ENCODE data around the gene PRKCA.

Gene PRKCA

GRCh38 chr17:66585472-66585871, 283.1 kb downstream of the PRKCA start:
- Histone ChIP-seq H3K4me1 (peaks cover 0 to 15% (median 8%) of the 10 kb centered on the region in 4 donors), H3K27me3 (no peaks in the 10 kb centered on the region), H3K27ac (no peak overlapping the region), H3K4me3 (no peak overlapping the region), H3K9me3 (no peaks in the 10 kb centered on the region), H3K36me3 (no peaks in the 10 kb centered on the region)
- DNase-seq, result no peak
- no peak for TF ChIP-seq CTCF (IDR thresholded peaks at IDR 0.05)
- intact Hi-C loops (cut with DNase I; ENCODE audit: low total_unique reads), result no loop called here

DNA sequence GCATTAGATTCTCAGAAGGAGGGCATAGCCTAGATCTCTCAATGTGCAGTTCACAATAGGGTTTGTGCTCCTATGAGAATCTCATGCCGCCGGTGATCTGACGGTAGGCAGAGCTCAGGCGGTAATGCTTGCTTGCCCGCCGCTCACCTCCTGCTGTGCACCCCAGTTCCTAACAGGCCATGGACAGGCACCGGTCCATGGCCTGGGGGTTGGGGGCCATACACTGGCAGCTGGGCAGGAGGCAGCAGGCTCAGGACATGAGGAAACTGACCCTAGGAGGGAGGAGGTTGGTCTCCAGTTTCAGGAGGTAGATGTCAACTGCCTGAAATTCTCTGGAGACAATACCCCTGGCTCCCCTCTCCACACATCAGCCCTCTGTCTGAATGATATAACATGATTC, 287.5 kb downstream of the PRKCA start:
- DNase-seq, result no peak
- H3K9me3 ChIP-seq, result no peaks in the 10 kb centered on the region
- TF ChIP-seq CTCF (IDR thresholded peaks at IDR 0.05), result no peak
- no peak overlapping the region for H3K4me3 ChIP-seq
- intact Hi-C loops (cut with DNase I; ENCODE audit: low total_unique reads), result no loop called here
- H3K36me3 ChIP-seq, result no peaks in the 10 kb centered on the region
- no peak overlapping the region for H3K27ac ChIP-seq
- no peaks in the 10 kb centered on the region for H3K4me1 ChIP-seq
- no peaks in the 10 kb centered on the region for H3K27me3 ChIP-seq

DNA sequence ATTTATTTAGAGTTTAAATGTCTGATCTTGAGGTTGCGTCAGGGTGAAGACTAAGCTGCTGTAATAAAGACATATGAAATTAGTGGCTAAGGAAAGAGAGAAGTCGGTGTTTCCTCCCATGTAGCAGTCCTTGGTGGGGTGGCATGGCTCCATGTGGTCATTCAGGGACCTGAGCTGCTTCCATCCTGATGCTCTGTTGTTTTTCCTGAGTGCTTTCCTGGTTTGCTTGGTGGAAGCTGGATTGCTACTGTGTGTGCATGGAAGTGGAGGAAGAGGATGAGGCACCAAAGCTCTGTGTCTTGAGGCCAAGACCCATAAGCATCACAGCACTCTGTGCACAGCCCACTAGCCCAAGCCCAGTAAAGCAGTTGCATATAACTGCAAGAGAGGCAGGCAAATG, 290.7 kb downstream of the PRKCA start:
- intact Hi-C loops (cut with DNase I; ENCODE audit: low total_unique reads), result no loop called here
- Histone ChIP-seq H3K4me1 (no peaks in the 10 kb centered on the region), H3K27ac (no peak overlapping the region)

DNA sequence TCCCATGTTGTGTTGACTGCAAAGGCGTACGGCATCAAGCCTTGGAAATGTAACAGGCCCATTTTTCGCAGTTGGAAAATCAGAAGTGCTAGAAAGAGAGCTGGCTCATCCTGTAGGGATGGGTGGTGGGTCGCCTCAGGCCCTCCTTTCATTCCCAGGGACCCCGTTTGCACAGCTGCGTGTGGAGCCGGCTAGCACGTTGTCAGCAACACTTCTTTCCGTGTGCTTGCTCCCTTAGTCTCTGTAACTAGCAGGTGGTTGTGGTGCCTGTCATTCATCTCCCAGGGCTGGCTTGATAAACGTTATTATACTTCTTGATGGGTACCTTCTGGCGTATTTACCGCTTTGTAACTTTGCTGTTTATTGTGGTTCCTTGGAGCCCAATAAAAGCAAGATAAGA, 293.5 kb downstream of the PRKCA start:
- no peak overlapping the region for H3K4me3 ChIP-seq
- intact Hi-C loops (cut with DNase I; ENCODE audit: low total_unique reads), result no loop called here
- no peaks in the 10 kb centered on the region for H3K36me3 ChIP-seq
- no peaks in the 10 kb centered on the region for H3K9me3 ChIP-seq
- no peaks in the 10 kb centered on the region for H3K27me3 ChIP-seq
- H3K27ac ChIP-seq, result no peak overlapping the region
- no peaks in the 10 kb centered on the region for H3K4me1 ChIP-seq
- TF ChIP-seq CTCF (IDR thresholded peaks at IDR 0.05), result no peak
- DNase-seq, result no peak

More for the DNA sequence above, 290.7 kb downstream of the PRKCA start:
- H3K9me3 ChIP-seq, result no peaks in the 10 kb centered on the region
- no peak for TF ChIP-seq CTCF (IDR thresholded peaks at IDR 0.05)
- DNase-seq, result no peak
- H3K36me3 ChIP-seq, result no peaks in the 10 kb centered on the region
- H3K4me3 ChIP-seq, result no peak overlapping the region
- no peaks in the 10 kb centered on the region for H3K27me3 ChIP-seq

GRCh38 chr17:66602659-66603384, 300.4 kb downstream of the PRKCA start:
- no peak for TF ChIP-seq CTCF (IDR thresholded peaks at IDR 0.05)
- H3K27me3 ChIP-seq, result no peaks in the 10 kb centered on the region
- H3K4me1 ChIP-seq, result no peaks in the 10 kb centered on the region
- H3K4me3 ChIP-seq, result no peak overlapping the region
- no peaks in the 10 kb centered on the region for H3K36me3 ChIP-seq
- intact Hi-C loops (cut with DNase I; ENCODE audit: low total_unique reads), result no loop called here
- H3K27ac ChIP-seq, result no peak overlapping the region
- no peak for DNase-seq
- H3K9me3 ChIP-seq, result no peaks in the 10 kb centered on the region

- Histone ChIP-seq H3K4me3 (no peak overlapping the region), H3K27ac (no peak overlapping the region), H3K27me3 (no peaks in the 10 kb centered on the region), H3K4me1 (no peaks in the 10 kb centered on the region), H3K36me3 (no peaks in the 10 kb centered on the region), H3K9me3 (no peaks in the 10 kb centered on the region)
- intact Hi-C loops (cut with DNase I; ENCODE audit: low total_unique reads), result no loop called here
- DNase-seq, result no peak
- no peak for TF ChIP-seq CTCF (IDR thresholded peaks at IDR 0.05)
These were observed 302.0 kb downstream of the PRKCA start for GRCh38 chr17:66604376-66604775.

Measured in tibial artery (tissue), 4 donors.